Upper lobe of right lung (tissue), 1 donor: ENCODE results near the gene LRRC38. TPM values are rescaled to one million over a fixed set of nuclear protein-coding genes. Genes with fewer than 3 reads are reported as not detected.

ENCODE experiments used
- ATAC-seq: fragments of 200-7000 bp; cut with Tn5 transposase; one replicate; pipeline ENCODE4 v1.9.1; 2020; ENCODE audit warnings: mild to moderate bottlenecking, moderate library complexity
- DNase-seq: peaks from one replicate; pipeline ENCODE4 v3.0.0-alpha.2; 2020
- H3K27ac ChIP-seq: fragments of 200-600 bp; one replicate; pipeline ENCODE4 v1.8.0; 2022
- H3K27me3 ChIP-seq: fragments of 200-600 bp; one replicate; pipeline ENCODE4 v1.8.0; 2022; ENCODE audit warnings: mild to moderate bottlenecking
- H3K36me3 ChIP-seq: fragments of 200-600 bp; one replicate; pipeline ENCODE4 v1.8.0; 2022
- H3K4me1 ChIP-seq: fragments of 200-600 bp; one replicate; pipeline ENCODE4 v1.8.0; 2022
- H3K4me3 ChIP-seq: fragments of 200-600 bp; one replicate; pipeline ENCODE4 v1.8.0; 2022; ENCODE audit warnings: mild to moderate bottlenecking
- H3K9me3 ChIP-seq: fragments of 200-600 bp; one replicate; pipeline ENCODE4 v1.8.0; 2022
- CTCF ChIP-seq: fragments of 200-600 bp; IDR thresholded peaks from one replicate; pipeline ENCODE4 v1.8.0; 2022; ENCODE audit warnings: antibody characterized with exemption
- intact Hi-C: fragments of 100-400 bp; cut with DNase I; formaldehyde crosslinking; loops from one replicate; pipeline ENCODE4 v1.11.0; 2022
- total RNA-seq: library from RNA; stranded (reverse); fragmentation: NEBNext Ultra II Directional; extraction: Animal tissue kit (Norgen Biotek cat#: 25700); gene quantifications from one replicate; pipeline ENCODE4 v1.2.1, GENCODE V29; 2021
- donor health status: DM: no; HTN: yes; CAD: no; lungs with severe emphysema.

Gene LRRC38
- total RNA-seq, 1 donor from 2014 or later, result 0.17 TPM

GRCh38 chr1:13507075-13507474, 6.7 kb downstream of the LRRC38 start:
- Histone ChIP-seq H3K4me3 (no peak overlapping the region), H3K27ac (no peak overlapping the region), H3K9me3 (no peaks in the 10 kb centered on the region), H3K4me1 (no peaks in the 10 kb centered on the region), H3K36me3 (no peaks in the 10 kb centered on the region), H3K27me3 (peaks cover 52% of the 10 kb centered on the region)
- intact Hi-C loops, result no loop called here
- DNase-seq (no peak), ATAC-seq (no peak)
- no peak for TF ChIP-seq CTCF

GRCh38 chr1:13505020-13505419, 8.8 kb downstream of the LRRC38 start:
- DNase-seq (no peak), ATAC-seq (peak; percentile 37)
- Histone ChIP-seq H3K9me3 (no peaks in the 10 kb centered on the region), H3K27ac (no peak overlapping the region), H3K27me3 (peaks cover 32% of the 10 kb centered on the region), H3K4me1 (no peaks in the 10 kb centered on the region), H3K36me3 (no peaks in the 10 kb centered on the region), H3K4me3 (no peak overlapping the region)
- intact Hi-C loops, result no loop called here
- TF ChIP-seq CTCF, result no peak

- DNase-seq (no peak), ATAC-seq (no peak)
- peaks cover 22% of the 10 kb centered on the region for H3K27me3 ChIP-seq
- intact Hi-C loops, result no loop called here
- H3K27ac ChIP-seq, result no peak overlapping the region
- no peak overlapping the region for H3K4me3 ChIP-seq
- H3K9me3 ChIP-seq, result no peaks in the 10 kb centered on the region
- no peaks in the 10 kb centered on the region for H3K4me1 ChIP-seq
- H3K36me3 ChIP-seq, result no peaks in the 10 kb centered on the region
- TF ChIP-seq CTCF, result no peak
Observed at GRCh38 chr1:13500806-13501205, 13.0 kb downstream of the LRRC38 start.

- H3K27ac ChIP-seq, result no peak overlapping the region
- intact Hi-C loops, result no loop called here
- no peaks in the 10 kb centered on the region for H3K4me1 ChIP-seq
- H3K4me3 ChIP-seq, result no peak overlapping the region
- TF ChIP-seq CTCF, result no peak
- no peaks in the 10 kb centered on the region for H3K9me3 ChIP-seq
- H3K27me3 ChIP-seq, result peaks cover 18% of the 10 kb centered on the region
- ATAC-seq (no peak), DNase-seq (no peak)
- no peaks in the 10 kb centered on the region for H3K36me3 ChIP-seq
Observed at GRCh38 chr1:13499422-13499821, 14.4 kb downstream of the LRRC38 start.

- no peak overlapping the region for H3K4me3 ChIP-seq
- peaks cover 14% of the 10 kb centered on the region for H3K27me3 ChIP-seq
- H3K9me3 ChIP-seq, result no peaks in the 10 kb centered on the region
- H3K27ac ChIP-seq, result no peak overlapping the region
- intact Hi-C loops, result no loop called here
- TF ChIP-seq CTCF, result no peak
- no peaks in the 10 kb centered on the region for H3K4me1 ChIP-seq
- DNase-seq (no peak), ATAC-seq (no peak)
- no peaks in the 10 kb centered on the region for H3K36me3 ChIP-seq
Observed at GRCh38 chr1:13498553-13498952, 15.2 kb downstream of the LRRC38 start.

- TF ChIP-seq CTCF, result no peak
- Histone ChIP-seq H3K36me3 (no peaks in the 10 kb centered on the region), H3K9me3 (no peaks in the 10 kb centered on the region), H3K4me3 (no peak overlapping the region), H3K27me3 (peaks cover 10% of the 10 kb centered on the region), H3K27ac (no peak overlapping the region), H3K4me1 (no peaks in the 10 kb centered on the region)
- DNase-seq (no peak), ATAC-seq (no peak)
- intact Hi-C loops, result no loop called here
Observed at GRCh38 chr1:13495186-13495585, 18.6 kb downstream of the LRRC38 start.
